SK-N-SH treated with all-trans-retinoic acid at 6 μM for 48 hours (cell line): ENCODE data around the gene DEPDC7.
"Not testable (repeated sequence)": the region's sequence is repeated elsewhere in the genome, so short reads cannot be mapped to it uniquely, and the experiment has no call there.

ENCODE experiments used
- ATAC-seq: fragments of 200-7000 bp; cut with Tn5 transposase; 3 replicates; pipeline ENCODE4 v1.9.1; 2020; ENCODE audit warnings: mild to moderate bottlenecking, moderate library complexity
- ARNTL ChIP-seq: fragments of 450-650 bp; formaldehyde crosslinking; IDR thresholded peaks from 2 replicates; pipeline ENCODE4 v1.5.0; 2020; ENCODE audit warnings: low read depth, mild to moderate bottlenecking, moderate library complexity, borderline replicate concordance
- BACH2 ChIP-seq: fragments of 250-450 bp; sonication (Bioruptor Pico); IDR thresholded peaks from 2 replicates; pipeline ENCODE4 v1.9.0; 2021; ENCODE audit warnings: mild to moderate bottlenecking, borderline replicate concordance
- CSDC2 ChIP-seq: fragments of 250-450 bp; sonication (Bioruptor Pico); IDR thresholded peaks from 2 replicates; pipeline ENCODE4 v1.5.0; 2020; ENCODE audit warnings: mild to moderate bottlenecking, moderate library complexity
- GLIS3 ChIP-seq: fragments of 250-450 bp; sonication (Bioruptor Pico); IDR thresholded peaks from 2 replicates; pipeline ENCODE4 v1.5.0; 2020; ENCODE audit warnings: mild to moderate bottlenecking, moderate library complexity
- ISL1 ChIP-seq: fragments of 250-450 bp; sonication (Bioruptor Pico); IDR thresholded peaks from 2 replicates; pipeline ENCODE4 v2.1.2; 2022; ENCODE audit warnings: mild to moderate bottlenecking, moderate library complexity
- OSR1 ChIP-seq: fragments of 250-450 bp; sonication (Bioruptor Pico); IDR thresholded peaks from 2 replicates; pipeline ENCODE4 v1.8.0; 2022; ENCODE audit warnings: moderate library complexity, mild to moderate bottlenecking, inconsistent platforms
- PPARA ChIP-seq: fragments of 250-450 bp; sonication (Bioruptor Pico); IDR thresholded peaks from 2 replicates; pipeline ENCODE4 v1.5.0; 2020; ENCODE audit warnings: mild to moderate bottlenecking, borderline replicate concordance
- TCF4 ChIP-seq: fragments of 250-450 bp; sonication (Bioruptor Pico); IDR thresholded peaks from 2 replicates; pipeline ENCODE4 v1.8.0; 2021; ENCODE audit warnings: mild to moderate bottlenecking, moderate library complexity, borderline replicate concordance
- TOX ChIP-seq: fragments of 250-450 bp; sonication (Bioruptor Pico); IDR thresholded peaks from 2 replicates; pipeline ENCODE4 v1.8.0; 2021; ENCODE audit warnings: mild to moderate bottlenecking, moderate library complexity, borderline replicate concordance
- ZC3H10 ChIP-seq: fragments of 250-450 bp; sonication (Bioruptor Pico); IDR thresholded peaks from 2 replicates; pipeline ENCODE4 v1.5.1; 2021; ENCODE audit warnings: mild to moderate bottlenecking, moderate library complexity
- ZFP30 ChIP-seq: fragments of 450-650 bp; formaldehyde crosslinking; IDR thresholded peaks from 2 replicates; pipeline ENCODE4 v1.5.0; 2022; ENCODE audit warnings: mild to moderate bottlenecking, moderate library complexity
- ZNF565 ChIP-seq: fragments of 450-650 bp; formaldehyde crosslinking; conservative IDR thresholded peaks from 2 replicates; pipeline ENCODE4 v1.5.0; 2020; ENCODE audit warnings: low read depth, mild to moderate bottlenecking, moderate library complexity
- TF ChIP-seq, protein P1 (sequence below): fragments of 250-450 bp; sonication (Bioruptor Pico); IDR thresholded peaks from 2 replicates; pipeline ENCODE4 v1.5.1; 2020; ENCODE audit warnings: low read depth, mild to moderate bottlenecking, moderate library complexity
- TF ChIP-seq, protein P2 (sequence below): fragments of 250-450 bp; sonication (Bioruptor Pico); IDR thresholded peaks from 2 replicates; pipeline ENCODE4 v1.8.0; 2020; ENCODE audit warnings: mild to moderate bottlenecking, moderate library complexity, borderline replicate concordance
- TF ChIP-seq, protein P3 (sequence below): fragments of 250-450 bp; sonication (Bioruptor Pico); IDR thresholded peaks from 2 replicates; pipeline ENCODE4 v1.8.0; 2021; ENCODE audit warnings: low read depth, mild to moderate bottlenecking, moderate library complexity, borderline replicate concordance
- TF ChIP-seq, protein P4 (sequence below): fragments of 250-450 bp; sonication (Bioruptor Pico); IDR thresholded peaks from 2 replicates; pipeline ENCODE4 v1.5.1; 2021; ENCODE audit warnings: mild to moderate bottlenecking, moderate library complexity

Gene DEPDC7

DNA sequence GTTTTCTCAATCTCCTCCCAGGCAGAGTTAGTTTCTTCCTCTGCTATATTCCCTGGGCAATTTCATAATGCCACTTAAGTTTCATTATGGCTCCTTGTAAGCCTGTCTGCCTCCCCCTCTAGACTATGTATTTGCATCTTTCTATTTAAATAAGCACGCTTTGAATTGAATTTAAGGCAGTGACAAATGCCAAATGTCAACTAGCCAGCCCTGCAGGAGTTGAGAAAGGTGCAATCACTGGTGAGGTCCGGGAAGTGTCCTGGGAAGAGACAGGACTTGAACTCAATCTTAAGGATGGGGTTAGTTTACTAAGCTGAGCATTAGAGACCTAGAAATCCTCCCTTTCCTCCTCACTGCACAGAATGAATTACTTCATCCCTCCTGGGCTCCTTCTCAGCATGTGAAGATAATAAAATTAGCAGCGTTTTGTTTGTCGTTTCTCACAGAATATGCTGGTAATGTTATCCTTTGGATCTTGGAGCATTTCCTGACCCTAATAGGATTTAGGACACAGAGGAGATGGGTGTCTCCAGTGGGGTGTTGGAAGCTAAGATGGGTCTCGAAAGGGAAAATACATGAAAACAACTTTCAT, 25.3 kb downstream of the DEPDC7 start:
- no peak for TF ChIP-seq ZNF565
- no peak for TF ChIP-seq ZFP30 (CRISPR knock-in tag)
- TF ChIP-seq, protein P1, sequence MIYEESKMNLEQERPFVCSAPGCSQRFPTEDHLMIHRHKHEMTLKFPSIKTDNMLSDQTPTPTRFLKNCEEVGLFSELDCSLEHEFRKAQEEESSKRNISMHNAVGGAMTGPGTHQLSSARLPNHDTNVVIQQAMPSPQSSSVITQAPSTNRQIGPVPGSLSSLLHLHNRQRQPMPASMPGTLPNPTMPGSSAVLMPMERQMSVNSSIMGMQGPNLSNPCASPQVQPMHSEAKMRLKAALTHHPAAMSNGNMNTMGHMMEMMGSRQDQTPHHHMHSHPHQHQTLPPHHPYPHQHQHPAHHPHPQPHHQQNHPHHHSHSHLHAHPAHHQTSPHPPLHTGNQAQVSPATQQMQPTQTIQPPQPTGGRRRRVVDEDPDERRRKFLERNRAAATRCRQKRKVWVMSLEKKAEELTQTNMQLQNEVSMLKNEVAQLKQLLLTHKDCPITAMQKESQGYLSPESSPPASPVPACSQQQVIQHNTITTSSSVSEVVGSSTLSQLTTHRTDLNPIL (CRISPR knock-in tag) = no peak
- TF ChIP-seq, protein P2, sequence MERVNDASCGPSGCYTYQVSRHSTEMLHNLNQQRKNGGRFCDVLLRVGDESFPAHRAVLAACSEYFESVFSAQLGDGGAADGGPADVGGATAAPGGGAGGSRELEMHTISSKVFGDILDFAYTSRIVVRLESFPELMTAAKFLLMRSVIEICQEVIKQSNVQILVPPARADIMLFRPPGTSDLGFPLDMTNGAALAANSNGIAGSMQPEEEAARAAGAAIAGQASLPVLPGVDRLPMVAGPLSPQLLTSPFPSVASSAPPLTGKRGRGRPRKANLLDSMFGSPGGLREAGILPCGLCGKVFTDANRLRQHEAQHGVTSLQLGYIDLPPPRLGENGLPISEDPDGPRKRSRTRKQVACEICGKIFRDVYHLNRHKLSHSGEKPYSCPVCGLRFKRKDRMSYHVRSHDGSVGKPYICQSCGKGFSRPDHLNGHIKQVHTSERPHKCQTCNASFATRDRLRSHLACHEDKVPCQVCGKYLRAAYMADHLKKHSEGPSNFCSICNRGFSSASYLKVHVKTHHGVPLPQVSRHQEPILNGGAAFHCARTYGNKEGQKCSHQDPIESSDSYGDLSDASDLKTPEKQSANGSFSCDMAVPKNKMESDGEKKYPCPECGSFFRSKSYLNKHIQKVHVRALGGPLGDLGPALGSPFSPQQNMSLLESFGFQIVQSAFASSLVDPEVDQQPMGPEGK (CRISPR knock-in tag) = no peak
- no peak for TF ChIP-seq TCF4 (CRISPR knock-in tag)
- TF ChIP-seq GLIS3 (CRISPR knock-in tag) = no peak
- ATAC-seq = no peak

DNA sequence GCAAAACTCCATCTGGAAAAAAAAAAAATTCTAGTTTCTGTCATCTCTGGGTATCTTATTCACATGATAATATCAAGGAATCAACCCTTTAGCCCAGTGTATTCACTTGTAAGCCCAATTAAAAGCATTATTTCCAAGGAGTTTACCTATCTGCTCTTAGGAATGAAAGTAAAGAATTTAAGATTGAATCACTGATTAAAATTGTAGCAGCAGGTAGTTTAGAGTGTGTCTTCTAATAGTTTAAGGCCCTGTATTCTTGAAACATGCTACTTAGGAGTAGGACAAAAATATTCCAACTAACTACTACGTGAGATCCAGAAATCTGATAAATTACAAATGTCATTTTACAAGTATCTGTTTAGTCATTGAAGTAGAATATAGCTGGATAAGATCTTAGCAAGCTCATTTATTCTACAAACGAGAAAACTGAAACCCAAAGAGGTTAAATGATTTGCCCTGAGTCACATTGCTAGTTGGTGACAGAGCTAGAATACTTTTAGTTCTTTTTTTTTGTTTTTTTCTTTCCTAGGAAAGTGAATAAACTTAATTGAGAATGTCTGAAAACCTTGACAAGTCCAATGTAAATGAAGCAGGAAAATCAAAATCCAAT, 27.6 kb downstream of the DEPDC7 start:
- TF ChIP-seq TCF4 (CRISPR knock-in tag) (no peak), BACH2 (CRISPR knock-in tag) (no peak), PPARA (no peak), TOX (CRISPR knock-in tag) (no peak), CSDC2 (CRISPR knock-in tag) (no peak), ISL1 (CRISPR knock-in tag) (no peak), OSR1 (CRISPR knock-in tag) (no peak), ARNTL (CRISPR knock-in tag) (no peak)
- TF ChIP-seq, protein P3, sequence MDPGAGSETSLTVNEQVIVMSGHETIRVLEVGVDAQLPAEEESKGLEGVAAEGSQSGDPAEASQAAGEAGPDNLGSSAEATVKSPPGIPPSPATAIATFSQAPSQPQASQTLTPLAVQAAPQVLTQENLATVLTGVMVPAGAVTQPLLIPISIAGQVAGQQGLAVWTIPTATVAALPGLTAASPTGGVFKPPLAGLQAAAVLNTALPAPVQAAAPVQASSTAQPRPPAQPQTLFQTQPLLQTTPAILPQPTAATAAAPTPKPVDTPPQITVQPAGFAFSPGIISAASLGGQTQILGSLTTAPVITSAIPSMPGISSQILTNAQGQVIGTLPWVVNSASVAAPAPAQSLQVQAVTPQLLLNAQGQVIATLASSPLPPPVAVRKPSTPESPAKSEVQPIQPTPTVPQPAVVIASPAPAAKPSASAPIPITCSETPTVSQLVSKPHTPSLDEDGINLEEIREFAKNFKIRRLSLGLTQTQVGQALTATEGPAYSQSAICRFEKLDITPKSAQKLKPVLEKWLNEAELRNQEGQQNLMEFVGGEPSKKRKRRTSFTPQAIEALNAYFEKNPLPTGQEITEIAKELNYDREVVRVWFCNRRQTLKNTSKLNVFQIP (CRISPR knock-in tag) = no peak
- TF ChIP-seq, protein P2 (CRISPR knock-in tag) = no peak
- ATAC-seq = no peak

DNA sequence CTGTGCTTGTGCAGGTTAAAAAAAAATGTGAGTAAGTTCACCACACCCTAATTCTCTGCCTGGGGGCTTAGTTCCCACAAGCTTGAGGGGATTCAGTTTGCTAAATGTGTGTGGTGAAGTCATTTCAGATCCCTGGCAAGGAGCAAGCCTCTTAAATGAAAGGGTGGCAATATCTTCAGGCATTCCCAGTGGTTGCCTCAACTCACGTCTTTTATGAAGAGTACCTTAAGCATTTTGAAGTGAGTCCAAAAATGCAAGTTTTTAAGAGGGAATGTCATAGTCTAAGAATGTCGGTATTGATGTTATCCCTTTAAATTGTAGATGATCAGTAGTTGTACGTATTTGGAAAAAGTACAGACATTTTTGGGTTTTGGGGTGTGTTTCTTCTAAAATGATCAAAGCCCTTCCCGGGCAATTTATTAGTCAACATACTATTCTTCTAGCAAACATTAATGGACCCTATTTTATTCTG, 28.6 kb downstream of the DEPDC7 start:
- no peak for ATAC-seq
- TF ChIP-seq ISL1 (CRISPR knock-in tag) (0 out of 2 replicates have a peak, but pooled peaks have one; percentile 29), BACH2 (CRISPR knock-in tag) (no peak)

DNA sequence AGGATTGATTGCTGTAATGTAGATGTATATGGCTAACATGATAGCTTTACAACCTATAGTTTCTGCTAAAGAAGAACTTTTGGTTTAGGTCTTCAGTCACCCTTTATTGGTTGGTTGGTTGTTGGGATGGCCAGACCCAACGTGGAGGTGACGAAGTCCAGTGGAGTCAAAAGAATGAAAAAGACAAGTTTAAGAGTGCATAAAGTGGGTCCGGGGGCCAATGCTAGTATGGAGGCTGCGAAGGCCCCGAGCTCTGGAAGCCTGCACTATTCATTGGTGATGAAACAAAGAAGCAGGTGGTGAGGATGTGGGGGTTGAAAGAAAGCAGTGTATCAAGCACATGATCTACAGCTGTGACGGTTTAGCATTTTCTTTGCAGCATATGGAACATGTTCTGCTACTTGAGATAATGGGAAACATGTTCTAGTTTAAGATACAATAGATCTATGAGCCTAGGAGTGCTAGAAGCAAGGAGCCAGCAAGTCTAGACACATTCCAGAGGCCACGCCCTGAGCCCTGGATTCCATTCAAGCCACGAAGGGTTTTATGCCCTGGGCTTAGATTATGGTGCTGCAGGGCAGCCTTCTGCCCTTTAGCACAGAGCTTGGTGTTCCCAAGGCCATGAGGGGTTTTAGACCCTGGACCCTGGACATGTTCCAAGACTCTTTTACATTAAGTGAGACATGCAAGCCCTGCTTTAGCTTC, 30.0 kb downstream of the DEPDC7 start:
- ATAC-seq = no peak
- no peak for TF ChIP-seq ZC3H10
- TF ChIP-seq, protein P2 (CRISPR knock-in tag) = no peak
- TF ChIP-seq, protein P4, sequence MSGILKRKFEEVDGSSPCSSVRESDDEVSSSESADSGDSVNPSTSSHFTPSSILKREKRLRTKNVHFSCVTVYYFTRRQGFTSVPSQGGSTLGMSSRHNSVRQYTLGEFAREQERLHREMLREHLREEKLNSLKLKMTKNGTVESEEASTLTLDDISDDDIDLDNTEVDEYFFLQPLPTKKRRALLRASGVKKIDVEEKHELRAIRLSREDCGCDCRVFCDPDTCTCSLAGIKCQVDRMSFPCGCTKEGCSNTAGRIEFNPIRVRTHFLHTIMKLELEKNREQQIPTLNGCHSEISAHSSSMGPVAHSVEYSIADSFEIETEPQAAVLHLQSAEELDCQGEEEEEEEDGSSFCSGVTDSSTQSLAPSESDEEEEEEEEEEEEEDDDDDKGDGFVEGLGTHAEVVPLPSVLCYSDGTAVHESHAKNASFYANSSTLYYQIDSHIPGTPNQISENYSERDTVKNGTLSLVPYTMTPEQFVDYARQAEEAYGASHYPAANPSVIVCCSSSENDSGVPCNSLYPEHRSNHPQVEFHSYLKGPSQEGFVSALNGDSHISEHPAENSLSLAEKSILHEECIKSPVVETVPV (CRISPR knock-in tag) = no peak
- no peak for TF ChIP-seq PPARA
- TF ChIP-seq, protein P1 (CRISPR knock-in tag) = no peak
- TF ChIP-seq GLIS3 (CRISPR knock-in tag) = no peak

DNA sequence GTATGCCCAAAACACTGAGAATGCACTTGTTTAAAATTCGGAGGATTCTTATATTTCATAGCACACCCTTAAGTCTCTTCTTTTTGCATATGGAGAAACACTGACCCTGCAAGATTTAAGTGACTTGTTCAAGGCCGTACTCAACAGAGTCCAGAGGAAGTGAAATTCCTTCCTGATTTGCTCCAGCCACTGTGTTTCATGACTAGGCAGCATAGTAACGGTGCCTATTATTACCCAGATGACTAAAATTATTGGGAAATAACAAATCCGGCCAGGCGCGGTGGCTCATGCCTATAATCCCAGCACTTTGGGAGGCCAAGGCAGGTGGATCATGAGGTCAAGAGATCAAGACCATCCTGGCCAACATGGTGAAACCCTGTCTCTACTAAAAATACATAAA, 33.0 kb downstream of the DEPDC7 start:
- not testable (repeated sequence) for ATAC-seq

DNA sequence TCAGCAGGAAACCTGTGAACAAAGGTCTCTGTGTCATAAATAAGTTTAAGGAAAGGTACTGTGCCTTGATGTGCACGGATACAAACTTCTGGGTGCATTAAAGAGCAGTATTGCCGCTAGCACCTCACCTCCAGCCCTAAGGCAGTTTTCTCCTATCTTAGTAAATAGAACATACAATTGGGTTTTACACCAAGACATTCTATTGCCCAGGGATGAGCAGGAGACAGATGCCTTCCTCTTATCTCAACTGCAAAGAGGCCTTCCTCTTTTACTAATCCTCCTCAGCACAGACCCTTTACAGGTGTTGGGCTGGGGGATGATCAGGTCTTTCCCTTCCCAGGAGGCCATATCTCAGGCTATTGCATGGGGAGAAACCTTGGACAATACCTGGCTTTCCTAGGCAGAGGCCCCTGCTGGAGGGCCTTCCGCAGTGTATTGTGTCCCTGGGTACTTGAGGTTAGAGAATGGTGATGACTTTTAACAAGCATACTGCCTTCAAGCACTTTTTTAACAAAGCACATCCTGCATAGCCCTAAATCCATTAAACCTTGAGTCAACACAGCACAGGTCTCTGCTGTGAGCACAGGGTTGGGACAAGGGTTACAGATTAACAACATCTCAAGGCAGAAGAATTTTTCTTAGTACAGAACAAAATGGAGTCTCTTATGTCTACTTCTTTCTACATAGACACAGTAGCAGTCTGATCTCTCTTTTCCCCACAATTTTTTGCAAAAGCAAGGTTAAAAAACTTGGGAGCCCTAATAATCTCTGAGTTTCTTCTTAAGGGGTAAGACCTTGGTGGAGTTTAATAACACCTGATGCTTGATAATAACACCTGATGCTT, 34.1 kb downstream of the DEPDC7 start:
- not testable (repeated sequence) for ATAC-seq
